G401.6 (cell line): ENCODE data around the gene FBXL4.

Experiments used
- FAIRE-seq: peaks from 2 replicates; lab custom pipeline; 2012; peaks lifted over from hg19 to GRCh38; lab: Jason Lieb, UNC

Gene FBXL4

GRCh38 chr6:98877250-98877649 is 70.5 kb downstream of the FBXL4 start:
- FAIRE-seq = no peak

DNA sequence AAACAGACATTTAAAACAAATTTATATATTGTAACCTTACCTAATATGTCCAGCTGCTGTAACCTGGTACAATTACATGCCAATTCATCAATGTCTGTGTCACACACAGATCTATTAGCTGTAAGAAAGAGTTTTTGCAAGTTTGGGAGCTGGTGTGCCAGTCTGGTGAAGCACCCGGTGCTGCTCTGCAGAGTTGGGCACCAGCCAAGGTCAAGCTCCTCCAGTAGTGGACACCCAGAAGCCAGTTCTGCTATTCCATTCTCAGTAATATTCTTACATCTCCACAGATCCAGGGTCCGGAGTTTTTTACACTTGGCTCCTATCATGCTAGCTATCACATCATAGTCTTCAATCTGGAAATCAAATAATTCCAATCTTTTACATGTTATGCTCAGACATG is 72.4 kb downstream of the FBXL4 start:
- FAIRE-seq = no peak

DNA sequence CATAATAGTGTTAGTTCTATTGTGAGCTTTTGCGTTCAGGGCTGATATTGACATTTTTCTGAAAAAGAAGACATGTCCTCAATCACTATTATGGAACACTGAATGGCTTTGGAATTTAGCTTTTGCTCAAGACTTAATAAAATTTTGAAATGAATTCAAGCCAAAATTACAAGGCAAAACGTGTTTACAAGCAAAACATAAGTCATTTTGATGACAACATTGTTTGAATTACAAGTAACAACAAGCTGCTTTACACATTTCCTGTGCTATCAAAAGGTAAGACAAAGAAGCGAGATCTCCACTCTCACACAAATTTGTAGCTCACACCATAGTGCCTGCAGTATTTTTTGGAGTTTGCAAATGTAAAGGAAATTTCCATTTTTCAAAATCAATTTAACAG is 75.9 kb downstream of the FBXL4 start:
- no peak for FAIRE-seq

DNA sequence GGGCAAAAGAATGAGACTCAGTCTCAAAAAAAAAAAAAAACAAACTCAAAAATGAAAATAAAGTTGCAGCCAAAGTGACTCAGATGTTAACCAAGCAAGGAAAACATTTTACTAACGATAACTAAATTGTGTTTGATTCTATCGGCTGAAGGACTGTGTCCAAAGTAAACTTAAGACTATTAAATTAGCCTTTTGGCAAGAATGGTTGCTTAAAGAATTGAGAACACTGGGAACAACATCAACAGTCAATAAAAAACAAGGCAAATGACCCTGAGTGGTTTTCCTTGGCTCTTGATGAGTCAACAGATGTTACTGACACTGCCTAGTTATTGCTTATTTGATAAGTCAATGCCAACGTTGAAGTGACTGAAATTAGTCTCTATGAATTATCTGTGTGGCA is 76.7 kb downstream of the FBXL4 start:
- no peak for FAIRE-seq

DNA sequence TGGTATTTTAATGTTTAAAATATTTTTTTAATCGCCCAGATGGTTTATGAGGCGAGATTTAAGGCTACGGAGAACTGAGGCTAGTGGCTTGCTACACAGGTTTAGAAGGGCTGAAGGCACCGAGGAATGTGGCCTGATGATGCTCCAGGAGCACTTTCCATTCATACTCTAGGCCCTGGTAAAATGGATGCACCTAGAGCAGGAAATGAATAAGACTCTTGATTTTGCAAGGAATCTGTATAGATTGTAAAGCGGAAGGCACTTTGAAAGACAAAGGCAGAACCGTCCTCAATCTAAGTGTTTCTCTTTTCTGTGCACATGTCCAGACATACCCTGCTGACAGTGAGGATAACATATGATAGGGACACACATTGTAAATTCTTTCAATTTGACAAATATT is 83.2 kb downstream of the FBXL4 start:
- FAIRE-seq = no peak

GRCh38 chr6:98848539-98849242 is 99.1 kb downstream of the FBXL4 start:
- no peak for FAIRE-seq

DNA sequence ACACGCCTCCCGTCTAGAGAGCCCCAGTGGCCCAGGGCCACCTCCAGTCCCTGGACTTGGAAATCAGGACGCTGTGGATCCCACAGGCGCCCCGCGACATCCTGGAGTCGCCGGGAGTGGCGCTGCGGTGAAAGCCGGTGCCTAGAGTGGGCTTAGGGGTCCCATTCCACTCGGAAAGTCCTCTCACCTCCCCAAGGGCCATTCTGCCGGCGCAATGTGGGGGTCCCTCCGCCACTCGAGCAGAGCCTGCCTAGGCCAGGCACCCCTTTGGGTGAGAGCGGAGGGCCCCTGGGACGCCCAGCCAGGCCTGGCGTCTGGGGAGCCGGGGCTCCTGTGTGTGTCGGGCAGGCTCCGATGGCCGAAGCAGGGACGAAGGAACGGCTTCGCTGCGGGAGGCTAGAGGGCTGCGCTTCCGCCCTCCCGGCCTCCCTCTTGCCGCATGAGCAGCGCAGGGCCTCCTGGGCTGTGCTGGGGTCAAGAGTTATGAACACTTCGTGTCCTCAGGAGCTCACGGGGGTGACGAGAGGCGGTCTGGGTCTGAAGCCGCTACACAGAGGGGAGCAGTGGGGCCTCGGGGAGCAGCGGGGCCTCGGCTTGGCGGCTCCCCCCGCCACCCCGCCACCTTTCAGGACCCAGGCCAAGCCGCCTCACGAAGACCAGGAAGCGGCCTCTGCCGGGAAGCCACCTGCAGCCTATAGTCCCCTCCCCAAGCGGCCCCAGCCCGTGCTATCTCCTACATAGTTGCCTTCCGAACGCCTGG is 99.8 kb downstream of the FBXL4 start:
- FAIRE-seq = no peak

GRCh38 chr6:98847416-98847778 is 100.3 kb downstream of the FBXL4 start:
- no peak for FAIRE-seq

DNA sequence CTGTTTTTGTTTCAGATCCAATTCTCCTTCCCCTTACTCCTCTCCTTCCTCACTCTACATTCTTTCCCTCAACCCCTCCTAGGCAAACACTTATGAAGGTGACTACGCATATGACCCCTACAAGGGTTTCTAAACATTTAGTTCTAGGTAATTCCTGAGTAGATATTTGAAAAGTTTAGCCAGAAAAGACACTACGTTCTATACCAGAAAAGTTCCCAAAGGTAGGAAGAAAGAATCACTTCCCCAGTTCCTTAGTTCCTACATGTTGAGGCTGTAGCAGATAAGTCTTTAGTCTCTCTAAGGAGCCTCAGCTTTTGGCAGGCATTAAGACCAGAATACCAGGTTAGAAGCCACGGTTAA is 101.7 kb downstream of the FBXL4 start:
- no peak for FAIRE-seq

GRCh38 chr6:98845211-98846020 is 102.3 kb downstream of the FBXL4 start:
- FAIRE-seq = peak; percentile 47

DNA sequence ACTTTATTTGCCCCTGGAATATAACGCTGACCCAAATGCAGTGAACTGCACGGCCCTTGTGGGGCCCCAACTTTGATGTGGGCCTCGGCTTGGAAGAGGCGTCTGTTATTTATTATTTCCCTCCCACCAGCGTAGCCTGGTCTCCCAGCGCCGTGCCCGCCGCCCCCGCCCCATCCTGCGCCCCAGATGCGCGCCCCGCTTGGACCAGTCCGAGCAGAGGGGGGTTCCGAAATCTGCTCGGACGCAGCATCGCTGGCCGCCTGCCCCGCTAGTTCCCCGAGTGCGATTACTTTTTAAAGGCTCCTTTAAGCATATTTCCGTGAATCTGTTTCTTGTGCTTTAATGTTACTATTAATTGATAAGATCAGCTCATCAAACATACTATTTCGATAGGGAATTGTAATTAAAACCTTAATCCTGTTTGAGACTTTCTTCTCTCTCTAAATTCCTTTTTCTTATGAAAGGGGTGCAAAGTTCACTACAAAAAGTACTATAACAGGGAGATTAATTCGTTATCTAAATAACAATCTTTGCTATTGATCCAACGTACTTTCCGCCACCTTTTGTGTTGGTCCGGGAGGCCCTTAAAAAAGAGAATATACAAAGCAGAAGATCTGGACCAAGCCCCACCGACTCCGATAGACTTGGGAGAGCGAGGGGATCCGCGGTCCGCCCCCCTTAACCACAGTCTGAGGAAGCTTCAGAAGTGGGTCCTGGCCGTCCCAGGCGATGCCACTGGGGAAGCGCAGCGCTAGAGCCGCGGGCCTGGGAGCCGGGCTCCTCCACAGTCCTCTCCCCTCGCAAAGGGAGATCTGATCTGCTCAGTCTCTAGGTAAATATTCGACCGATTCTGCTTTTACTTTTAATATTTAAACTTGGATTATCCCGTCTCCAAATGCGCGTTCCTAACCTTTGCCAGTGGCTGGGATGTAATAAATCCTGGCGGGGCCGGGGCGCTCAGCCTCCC is 103.2 kb downstream of the FBXL4 start:
- FAIRE-seq = no peak

- no peak for FAIRE-seq
These were observed 104.2 kb downstream of the FBXL4 start for GRCh38 chr6:98843271-98844243.

GRCh38 chr6:98842342-98843180 is 105.2 kb downstream of the FBXL4 start:
- FAIRE-seq = no peak

- FAIRE-seq = no peak
These were observed 106.0 kb downstream of the FBXL4 start for GRCh38 chr6:98841621-98842341.

DNA sequence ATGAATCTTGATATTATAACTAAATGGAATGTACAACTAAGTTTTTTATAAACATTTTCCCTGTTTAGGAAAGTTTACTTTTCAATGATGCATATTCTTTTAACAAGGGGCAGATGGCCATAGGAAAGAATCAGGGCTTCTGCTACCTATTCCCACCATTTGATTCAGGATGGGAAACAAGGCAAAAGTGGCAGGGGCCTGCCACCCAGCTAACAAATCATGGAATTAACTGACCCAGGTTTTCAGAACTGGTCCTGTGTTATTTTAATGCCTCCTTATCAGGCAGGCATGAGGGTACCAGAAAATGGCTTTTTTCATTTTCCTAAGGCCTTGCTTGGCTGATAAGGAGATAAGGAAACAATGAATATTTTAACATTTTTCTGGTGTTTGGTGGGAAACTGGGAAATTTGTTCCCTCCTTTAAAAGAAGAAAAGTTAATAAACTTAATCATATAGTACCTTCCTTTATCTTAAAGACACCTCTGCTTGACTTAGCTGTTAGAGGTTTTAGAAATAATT is 106.7 kb downstream of the FBXL4 start:
- no peak for FAIRE-seq

DNA sequence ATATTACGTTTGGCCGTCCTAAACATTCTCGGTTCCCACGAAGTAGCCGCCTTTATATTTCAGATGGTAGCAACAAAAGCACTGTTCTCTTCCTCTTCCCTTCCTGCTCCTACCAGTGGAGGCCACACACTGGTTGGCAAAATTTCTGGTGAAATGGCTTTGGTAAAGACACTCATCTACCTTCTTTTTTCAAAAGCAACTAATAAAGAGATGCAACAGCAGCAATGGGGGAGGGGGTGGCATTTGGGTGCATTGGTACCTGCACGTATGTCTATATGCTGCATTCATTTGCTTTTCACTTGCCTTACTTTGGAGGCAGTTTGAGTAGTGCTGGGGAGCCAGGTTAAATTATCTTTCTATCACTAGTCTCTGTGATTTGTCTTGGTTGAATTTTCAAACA is 107.4 kb downstream of the FBXL4 start:
- no peak for FAIRE-seq

DNA sequence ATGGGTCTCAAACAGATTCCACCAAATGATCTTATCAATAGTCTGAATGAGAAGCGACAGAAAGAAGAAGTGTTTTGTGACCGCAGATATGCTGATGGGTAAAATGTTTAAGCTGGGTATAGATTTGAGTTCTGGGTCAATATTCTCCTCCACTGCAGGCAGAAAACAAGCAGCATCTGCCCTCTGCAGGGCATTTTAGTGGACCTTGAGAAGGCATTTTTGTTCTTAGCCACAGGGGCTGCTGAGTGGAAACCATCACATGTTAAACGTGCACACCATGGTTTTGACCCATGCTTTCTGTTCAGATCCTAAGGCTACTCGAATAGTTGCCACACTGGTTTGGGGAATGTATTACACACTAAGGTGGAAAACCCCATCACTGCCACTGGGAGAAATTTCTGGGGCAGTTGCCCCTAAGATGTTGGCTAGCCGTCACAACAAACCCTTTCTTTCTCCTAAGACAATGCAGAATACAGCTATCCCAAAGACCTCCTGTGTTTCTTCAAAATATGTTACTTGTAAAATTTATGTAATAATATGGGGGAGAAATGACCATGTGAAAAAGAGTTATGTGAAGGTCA is 107.9 kb downstream of the FBXL4 start:
- FAIRE-seq = no peak

DNA sequence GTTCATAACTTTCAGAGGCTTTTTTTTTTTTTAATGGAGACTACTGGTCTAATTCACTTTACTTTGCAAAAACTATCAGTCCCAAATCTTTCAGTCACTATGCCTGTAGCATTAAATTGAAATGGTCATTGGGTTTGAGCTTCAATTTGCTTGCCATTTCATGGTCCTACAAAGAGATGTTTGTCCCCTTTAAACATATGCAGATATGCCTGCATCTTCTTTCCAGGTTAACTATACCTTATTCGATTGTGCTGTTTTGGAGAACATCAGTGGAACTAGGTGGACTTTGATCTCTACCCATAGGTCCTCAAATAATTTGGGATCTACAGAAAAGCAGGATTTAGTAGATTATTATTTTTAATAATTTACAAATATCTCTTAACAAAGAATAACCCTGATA is 108.8 kb downstream of the FBXL4 start:
- no peak for FAIRE-seq

DNA sequence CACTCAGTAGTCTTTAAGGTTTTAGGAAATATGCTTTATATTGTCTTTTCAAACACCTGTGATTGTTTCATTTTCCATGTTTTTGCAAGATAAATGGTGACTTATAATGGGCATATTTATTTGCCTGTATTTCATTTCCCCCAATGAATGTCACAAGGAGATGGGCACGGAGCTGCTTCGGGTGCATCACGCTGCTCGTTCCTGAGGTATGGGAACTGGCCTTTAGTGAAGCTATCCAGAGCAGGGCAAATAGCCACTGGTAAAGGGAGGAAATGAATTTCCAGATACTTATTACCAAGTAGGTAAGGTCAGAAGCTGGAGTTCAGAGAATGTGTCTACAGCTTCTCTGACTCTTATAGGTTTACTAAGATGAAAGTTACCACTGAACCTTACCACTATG is 109.7 kb downstream of the FBXL4 start:
- FAIRE-seq = no peak
